Measurements from ENCODE around the gene FRY.

DNA sequence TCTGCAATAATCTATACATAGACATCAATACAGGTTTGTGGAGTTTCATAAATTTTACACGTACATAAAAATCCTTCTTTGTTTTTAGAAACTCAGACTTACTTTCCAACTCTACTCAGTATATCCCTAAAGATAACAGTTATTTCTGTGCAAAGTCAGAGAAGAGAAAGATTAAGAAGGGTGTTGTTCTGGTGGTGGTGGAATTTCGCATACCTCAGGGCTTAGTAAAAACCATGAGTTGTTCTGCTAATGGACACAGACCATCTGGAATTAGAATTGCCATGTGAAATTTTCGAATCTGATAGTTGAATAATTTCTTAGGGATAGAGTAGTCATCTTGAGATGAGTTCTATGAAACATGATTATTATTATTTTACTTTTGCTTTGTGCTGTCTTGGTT is 180.8 kb downstream of the FRY start:
- TF ChIP-seq, protein P1, sequence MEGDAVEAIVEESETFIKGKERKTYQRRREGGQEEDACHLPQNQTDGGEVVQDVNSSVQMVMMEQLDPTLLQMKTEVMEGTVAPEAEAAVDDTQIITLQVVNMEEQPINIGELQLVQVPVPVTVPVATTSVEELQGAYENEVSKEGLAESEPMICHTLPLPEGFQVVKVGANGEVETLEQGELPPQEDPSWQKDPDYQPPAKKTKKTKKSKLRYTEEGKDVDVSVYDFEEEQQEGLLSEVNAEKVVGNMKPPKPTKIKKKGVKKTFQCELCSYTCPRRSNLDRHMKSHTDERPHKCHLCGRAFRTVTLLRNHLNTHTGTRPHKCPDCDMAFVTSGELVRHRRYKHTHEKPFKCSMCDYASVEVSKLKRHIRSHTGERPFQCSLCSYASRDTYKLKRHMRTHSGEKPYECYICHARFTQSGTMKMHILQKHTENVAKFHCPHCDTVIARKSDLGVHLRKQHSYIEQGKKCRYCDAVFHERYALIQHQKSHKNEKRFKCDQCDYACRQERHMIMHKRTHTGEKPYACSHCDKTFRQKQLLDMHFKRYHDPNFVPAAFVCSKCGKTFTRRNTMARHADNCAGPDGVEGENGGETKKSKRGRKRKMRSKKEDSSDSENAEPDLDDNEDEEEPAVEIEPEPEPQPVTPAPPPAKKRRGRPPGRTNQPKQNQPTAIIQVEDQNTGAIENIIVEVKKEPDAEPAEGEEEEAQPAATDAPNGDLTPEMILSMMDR (IDR thresholded peaks at IDR 0.05; ENCODE audit: low read depth, low read length, missing input control): no peak
- TF ChIP-seq SP1 (IDR thresholded peaks at IDR 0.05): no peak
- TF ChIP-seq, protein P2, sequence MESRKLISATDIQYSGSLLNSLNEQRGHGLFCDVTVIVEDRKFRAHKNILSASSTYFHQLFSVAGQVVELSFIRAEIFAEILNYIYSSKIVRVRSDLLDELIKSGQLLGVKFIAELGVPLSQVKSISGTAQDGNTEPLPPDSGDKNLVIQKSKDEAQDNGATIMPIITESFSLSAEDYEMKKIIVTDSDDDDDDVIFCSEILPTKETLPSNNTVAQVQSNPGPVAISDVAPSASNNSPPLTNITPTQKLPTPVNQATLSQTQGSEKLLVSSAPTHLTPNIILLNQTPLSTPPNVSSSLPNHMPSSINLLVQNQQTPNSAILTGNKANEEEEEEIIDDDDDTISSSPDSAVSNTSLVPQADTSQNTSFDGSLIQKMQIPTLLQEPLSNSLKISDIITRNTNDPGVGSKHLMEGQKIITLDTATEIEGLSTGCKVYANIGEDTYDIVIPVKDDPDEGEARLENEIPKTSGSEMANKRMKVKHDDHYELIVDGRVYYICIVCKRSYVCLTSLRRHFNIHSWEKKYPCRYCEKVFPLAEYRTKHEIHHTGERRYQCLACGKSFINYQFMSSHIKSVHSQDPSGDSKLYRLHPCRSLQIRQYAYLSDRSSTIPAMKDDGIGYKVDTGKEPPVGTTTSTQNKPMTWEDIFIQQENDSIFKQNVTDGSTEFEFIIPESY (IDR thresholded peaks at IDR 0.05): no peak
- TF ChIP-seq, protein P3, sequence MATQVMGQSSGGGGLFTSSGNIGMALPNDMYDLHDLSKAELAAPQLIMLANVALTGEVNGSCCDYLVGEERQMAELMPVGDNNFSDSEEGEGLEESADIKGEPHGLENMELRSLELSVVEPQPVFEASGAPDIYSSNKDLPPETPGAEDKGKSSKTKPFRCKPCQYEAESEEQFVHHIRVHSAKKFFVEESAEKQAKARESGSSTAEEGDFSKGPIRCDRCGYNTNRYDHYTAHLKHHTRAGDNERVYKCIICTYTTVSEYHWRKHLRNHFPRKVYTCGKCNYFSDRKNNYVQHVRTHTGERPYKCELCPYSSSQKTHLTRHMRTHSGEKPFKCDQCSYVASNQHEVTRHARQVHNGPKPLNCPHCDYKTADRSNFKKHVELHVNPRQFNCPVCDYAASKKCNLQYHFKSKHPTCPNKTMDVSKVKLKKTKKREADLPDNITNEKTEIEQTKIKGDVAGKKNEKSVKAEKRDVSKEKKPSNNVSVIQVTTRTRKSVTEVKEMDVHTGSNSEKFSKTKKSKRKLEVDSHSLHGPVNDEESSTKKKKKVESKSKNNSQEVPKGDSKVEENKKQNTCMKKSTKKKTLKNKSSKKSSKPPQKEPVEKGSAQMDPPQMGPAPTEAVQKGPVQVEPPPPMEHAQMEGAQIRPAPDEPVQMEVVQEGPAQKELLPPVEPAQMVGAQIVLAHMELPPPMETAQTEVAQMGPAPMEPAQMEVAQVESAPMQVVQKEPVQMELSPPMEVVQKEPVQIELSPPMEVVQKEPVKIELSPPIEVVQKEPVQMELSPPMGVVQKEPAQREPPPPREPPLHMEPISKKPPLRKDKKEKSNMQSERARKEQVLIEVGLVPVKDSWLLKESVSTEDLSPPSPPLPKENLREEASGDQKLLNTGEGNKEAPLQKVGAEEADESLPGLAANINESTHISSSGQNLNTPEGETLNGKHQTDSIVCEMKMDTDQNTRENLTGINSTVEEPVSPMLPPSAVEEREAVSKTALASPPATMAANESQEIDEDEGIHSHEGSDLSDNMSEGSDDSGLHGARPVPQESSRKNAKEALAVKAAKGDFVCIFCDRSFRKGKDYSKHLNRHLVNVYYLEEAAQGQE (IDR thresholded peaks at IDR 0.05): no peak
- TF ChIP-seq YY1 (IDR thresholded peaks at IDR 0.05): no peak
